Tibial nerve (tissue), 4 donors: Measurements from ENCODE around the gene SH2D1A. TPM values are rescaled to one million over a fixed set of nuclear protein-coding genes. Genes with fewer than 3 reads are reported as not detected.

Experiments used
- DNase-seq, 2 donors: peaks; one replicate each; pipeline ENCODE4 v3.0.0-alpha.2; 2019; ENCODE audit warnings: low spot score in 2 of 2
- H3K27ac ChIP-seq, 4 donors: fragments of 200-600 bp; sonication (generic) in 3 of 4; one replicate each; pipeline ENCODE4 v1.5.1; 2017 to 2019; ENCODE audit warnings: mild to moderate bottlenecking in 1 of 4
- H3K27me3 ChIP-seq, 2 donors: fragments of 200-600 bp; sonication (generic) in 1 of 2; one replicate each; pipeline versions ENCODE4 v1.5.1 to v1.6.0; 2017 to 2019
- H3K36me3 ChIP-seq, 3 donors: fragments of 200-600 bp; sonication (generic); one replicate each; pipeline ENCODE4 v1.5.1; 2018 to 2019
- H3K4me1 ChIP-seq, 4 donors: fragments of 200-600 bp; sonication (generic) in 3 of 4; one replicate each; pipeline ENCODE4 v1.5.1; 2017 to 2019
- H3K4me3 ChIP-seq, 4 donors: fragments of 200-600 bp; sonication (generic) in 3 of 4; one replicate each; pipeline ENCODE4 v1.5.1; 2017 to 2019; ENCODE audit warnings: mild to moderate bottlenecking in 1 of 4, moderate library complexity in 1 of 4
- H3K9me3 ChIP-seq, 4 donors: fragments of 200-600 bp; sonication (generic) in 3 of 4; one replicate each; pipeline ENCODE4 v1.5.1; 2017 to 2019
- EP300 ChIP-seq, 2 donors: sonication (generic); formaldehyde crosslinking; IDR thresholded peaks; one replicate each; pipeline ENCODE4 v1.6.1; 2017; ENCODE audit warnings: antibody characterized with exemption in 2 of 2, mild to moderate bottlenecking in 1 of 2
- POLR2A ChIP-seq, 2 donors: fragments of 450-650 bp; IDR thresholded peaks; one replicate each; pipeline ENCODE4 v1.6.1; 2017; ENCODE audit warnings: antibody characterized with exemption in 2 of 2, mild to moderate bottlenecking in 2 of 2, moderate library complexity in 2 of 2
- WGBS, 2 donors: methylation state at CpG; one replicate each; pipeline ENCODE4 v1.1.5; 2018; 5-methylcytosine and 5-hydroxymethylcytosine counted together
- total RNA-seq, 4 donors: library from RNA; depleted of rRNA; stranded (reverse); fragments of >200 nt; gene quantifications; one replicate each; pipeline ENCODE4 v1.1.0, GENCODE V29; 2016
- TF ChIP-seq, protein P1 (sequence below), 5 experiments: fragments of 200-600 bp in 3 of 5; fragments of 450-650 bp in 2 of 5; sonication (generic) in 3 of 5; IDR thresholded peaks; one replicate each; pipeline ENCODE4 v1.5.1; 2016 to 2019; ENCODE audit warnings: antibody characterized with exemption in 5 of 5, mild to moderate bottlenecking in 3 of 5, moderate library complexity in 2 of 5

Gene SH2D1A
- total RNA-seq, 4 donors from 2014 or later = 0.60 to 4.2 TPM; not detected in 2

DNA sequence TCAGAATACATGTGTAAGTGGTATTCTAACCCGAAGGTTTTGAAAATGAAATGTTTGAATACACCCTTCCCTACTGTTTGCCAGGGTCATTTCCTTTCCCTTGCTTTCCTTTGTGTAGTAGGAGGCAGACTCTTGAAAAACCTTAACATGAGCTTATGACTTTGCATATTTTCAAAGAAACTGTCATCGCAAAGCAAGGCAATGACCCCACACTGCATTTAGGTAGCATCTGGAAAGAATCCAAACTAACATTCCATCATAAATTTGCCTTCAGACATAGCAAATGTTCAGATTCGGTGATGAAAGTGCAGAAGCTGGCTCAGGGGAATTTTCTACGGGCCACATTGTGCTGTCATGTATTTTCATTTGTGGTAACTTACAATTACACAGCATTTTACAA, 32.3 kb downstream of the SH2D1A start:
- H3K4me1 ChIP-seq = no peaks in the 10 kb centered on the region
- 41% methylated on average over 4 of the region's 4 CpGs for WGBS, 2 donors
- TF ChIP-seq, protein P1, sequence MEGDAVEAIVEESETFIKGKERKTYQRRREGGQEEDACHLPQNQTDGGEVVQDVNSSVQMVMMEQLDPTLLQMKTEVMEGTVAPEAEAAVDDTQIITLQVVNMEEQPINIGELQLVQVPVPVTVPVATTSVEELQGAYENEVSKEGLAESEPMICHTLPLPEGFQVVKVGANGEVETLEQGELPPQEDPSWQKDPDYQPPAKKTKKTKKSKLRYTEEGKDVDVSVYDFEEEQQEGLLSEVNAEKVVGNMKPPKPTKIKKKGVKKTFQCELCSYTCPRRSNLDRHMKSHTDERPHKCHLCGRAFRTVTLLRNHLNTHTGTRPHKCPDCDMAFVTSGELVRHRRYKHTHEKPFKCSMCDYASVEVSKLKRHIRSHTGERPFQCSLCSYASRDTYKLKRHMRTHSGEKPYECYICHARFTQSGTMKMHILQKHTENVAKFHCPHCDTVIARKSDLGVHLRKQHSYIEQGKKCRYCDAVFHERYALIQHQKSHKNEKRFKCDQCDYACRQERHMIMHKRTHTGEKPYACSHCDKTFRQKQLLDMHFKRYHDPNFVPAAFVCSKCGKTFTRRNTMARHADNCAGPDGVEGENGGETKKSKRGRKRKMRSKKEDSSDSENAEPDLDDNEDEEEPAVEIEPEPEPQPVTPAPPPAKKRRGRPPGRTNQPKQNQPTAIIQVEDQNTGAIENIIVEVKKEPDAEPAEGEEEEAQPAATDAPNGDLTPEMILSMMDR (IDR thresholded peaks at IDR 0.05) = no peak
- no peak for TF ChIP-seq POLR2A (IDR thresholded peaks at IDR 0.05)
- TF ChIP-seq EP300 (IDR thresholded peaks at IDR 0.05) = no peak
- no peak overlapping the region for H3K27ac ChIP-seq
- no peaks in the 10 kb centered on the region for H3K36me3 ChIP-seq
- no peak for DNase-seq
- peaks cover 0 to 7% of the 10 kb centered on the region in 2 donors for H3K27me3 ChIP-seq
- H3K4me3 ChIP-seq = no peak overlapping the region
- H3K9me3 ChIP-seq = no peaks in the 10 kb centered on the region

DNA sequence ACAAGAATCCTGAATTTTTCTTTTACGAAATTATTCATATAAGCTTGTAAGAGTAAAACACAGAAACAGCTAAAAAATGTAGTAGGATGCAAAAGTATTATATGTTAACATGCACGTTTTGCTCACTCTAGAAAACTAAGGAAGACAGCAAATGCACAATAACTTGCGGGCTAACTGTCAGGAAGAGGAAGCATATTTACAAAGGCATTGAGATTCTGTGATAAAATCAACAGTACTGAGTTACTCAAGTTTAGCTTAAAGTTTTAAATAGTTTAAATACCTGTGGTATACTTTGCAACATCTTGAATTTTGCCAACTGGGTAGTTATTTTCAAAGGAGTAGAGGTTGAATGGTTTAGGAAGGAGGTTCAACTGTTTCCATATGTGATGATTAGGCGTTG, 37.0 kb downstream of the SH2D1A start:
- Histone ChIP-seq H3K27ac (no peak overlapping the region), H3K4me3 (no peak overlapping the region), H3K4me1 (no peaks in the 10 kb centered on the region), H3K9me3 (no peaks in the 10 kb centered on the region), H3K36me3 (no peaks in the 10 kb centered on the region), H3K27me3 (peaks cover 0 to 7% of the 10 kb centered on the region in 2 donors)
- WGBS, 2 donors = 69 to 79% methylated on average over 4 of the region's 4 CpGs
- DNase-seq = no peak
- TF ChIP-seq POLR2A (IDR thresholded peaks at IDR 0.05) (no peak), EP300 (IDR thresholded peaks at IDR 0.05) (no peak)
- TF ChIP-seq, protein P1 (IDR thresholded peaks at IDR 0.05) = no peak

DNA sequence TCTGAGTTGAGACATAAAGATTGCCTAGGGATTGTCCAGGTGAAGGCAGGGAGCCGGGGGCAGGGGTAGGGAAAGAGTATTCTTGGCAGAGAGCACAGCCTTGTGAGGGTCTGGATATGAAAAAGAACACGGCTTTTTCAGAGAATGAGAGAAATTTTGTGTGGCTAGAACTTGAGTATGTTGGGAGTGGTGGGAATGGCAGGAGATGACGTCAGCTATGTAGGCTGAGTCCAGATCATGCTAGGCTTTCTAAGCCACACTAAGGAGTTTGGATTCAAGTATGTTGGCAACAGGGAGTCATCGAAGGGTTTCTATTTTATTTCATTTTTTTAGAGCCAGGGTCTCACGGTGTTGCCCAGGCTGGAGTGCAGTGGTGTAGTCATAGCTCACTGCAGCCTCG, 40.0 kb downstream of the SH2D1A start:
- Histone ChIP-seq H3K4me1 (no peaks in the 10 kb centered on the region), H3K36me3 (no peaks in the 10 kb centered on the region), H3K4me3 (no peak overlapping the region), H3K27ac (no peak overlapping the region), H3K9me3 (no peaks in the 10 kb centered on the region), H3K27me3 (peaks cover 0 to 7% of the 10 kb centered on the region in 2 donors)
- DNase-seq = no peak
- TF ChIP-seq, protein P1 (IDR thresholded peaks at IDR 0.05) = no peak
- TF ChIP-seq POLR2A (IDR thresholded peaks at IDR 0.05) = no peak
- no peak for TF ChIP-seq EP300 (IDR thresholded peaks at IDR 0.05)
- WGBS, 2 donors = 60 to 75% methylated on average over 6 of the region's 6 CpGs

DNA sequence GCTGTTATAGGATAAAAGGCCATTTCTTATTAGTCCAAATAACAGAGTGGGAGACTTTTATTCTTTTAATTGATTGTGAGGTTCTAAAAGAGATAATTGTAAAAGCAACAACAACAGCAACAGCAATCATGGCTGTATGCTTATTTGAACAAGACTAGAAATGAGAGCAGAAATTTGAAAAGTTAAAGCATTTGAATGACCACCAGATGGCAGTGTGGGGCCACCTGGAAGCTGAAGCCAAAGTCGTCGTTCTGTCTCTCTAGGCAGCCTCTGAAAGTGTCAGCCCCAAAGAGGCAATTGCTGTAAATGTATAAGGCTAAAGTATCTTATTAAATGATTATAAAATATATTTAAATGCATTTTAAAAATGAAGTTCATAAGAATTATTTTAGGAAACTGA, 42.2 kb downstream of the SH2D1A start:
- no peak overlapping the region for H3K4me3 ChIP-seq
- H3K27me3 ChIP-seq = peaks cover 0 to 4% of the 10 kb centered on the region in 2 donors
- H3K4me1 ChIP-seq = no peaks in the 10 kb centered on the region
- no peak overlapping the region for H3K27ac ChIP-seq
- WGBS, 2 donors = 0 to 1% methylated on average over 2 of the region's 2 CpGs
- peak in 1 of 2 donors; percentile 16 for DNase-seq
- no peaks in the 10 kb centered on the region for H3K9me3 ChIP-seq
- no peaks in the 10 kb centered on the region for H3K36me3 ChIP-seq
- TF ChIP-seq, protein P1 (IDR thresholded peaks at IDR 0.05) = peak; percentile 41 to 81 (median 56)
- TF ChIP-seq EP300 (IDR thresholded peaks at IDR 0.05) (no peak), POLR2A (IDR thresholded peaks at IDR 0.05) (no peak)

DNA sequence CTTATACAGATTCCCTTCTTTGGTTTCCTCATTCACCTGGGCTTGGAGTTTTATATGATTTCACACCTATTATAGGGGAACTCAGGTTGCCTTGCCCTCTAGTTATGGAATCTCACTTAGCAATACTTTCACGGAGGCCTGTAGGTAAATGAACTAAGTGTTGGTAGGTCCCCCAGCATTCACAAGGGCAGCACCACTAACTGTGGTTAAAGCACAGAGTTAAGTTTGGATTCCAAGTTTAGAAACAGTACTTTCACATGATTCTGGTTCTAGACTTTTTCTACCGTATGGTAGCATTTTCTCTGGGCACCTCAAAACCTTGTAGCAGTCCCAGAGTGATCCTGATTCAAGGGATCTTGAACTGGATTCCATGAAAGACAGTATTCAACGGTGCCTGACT, 46.4 kb downstream of the SH2D1A start:
- H3K4me3 ChIP-seq = no peak overlapping the region
- H3K27ac ChIP-seq = no peak overlapping the region
- no peak for DNase-seq
- H3K4me1 ChIP-seq = no peaks in the 10 kb centered on the region
- no peaks in the 10 kb centered on the region for H3K36me3 ChIP-seq
- 69 to 83% methylated on average over 3 of the region's 3 CpGs for WGBS, 2 donors
- H3K9me3 ChIP-seq = no peaks in the 10 kb centered on the region
- H3K27me3 ChIP-seq = peaks cover 0 to 4% of the 10 kb centered on the region in 2 donors
- TF ChIP-seq POLR2A (IDR thresholded peaks at IDR 0.05) = no peak
- TF ChIP-seq, protein P1 (IDR thresholded peaks at IDR 0.05) = no peak
- TF ChIP-seq EP300 (IDR thresholded peaks at IDR 0.05) = no peak
